Vagina (tissue), 2 donors: ENCODE results near the gene TMIE. TPM values are rescaled to one million over a fixed set of nuclear protein-coding genes. Genes with fewer than 3 reads are reported as not detected.

Experiments
- DNase-seq, 2 donors: peaks; one replicate each; pipeline ENCODE4 v3.0.0-alpha.2; 2017; ENCODE audit errors: extremely low spot score in 2 of 2
- H3K27ac ChIP-seq: fragments of 200-600 bp; sonication (generic); one replicate; pipeline ENCODE4 v1.5.1; 2019
- H3K27me3 ChIP-seq: fragments of 200-600 bp; sonication (generic); one replicate; pipeline ENCODE4 v1.5.1; 2019
- H3K36me3 ChIP-seq, 2 donors: fragments of 200-600 bp; sonication (generic); one replicate each; pipeline ENCODE4 v1.5.1; 2017 to 2019
- H3K4me1 ChIP-seq: fragments of 200-600 bp; sonication (generic); one replicate; pipeline ENCODE4 v1.5.1; 2019
- H3K4me3 ChIP-seq, 2 donors: fragments of 200-600 bp; sonication (generic); 1 replicate in 1 of 2; 2 replicates in 1 of 2; pipeline ENCODE4 v1.5.1; 2016 to 2019
- H3K9me3 ChIP-seq: fragments of 200-600 bp; sonication (generic); one replicate; pipeline ENCODE4 v1.5.1; 2019
- CTCF ChIP-seq, 3 experiments: fragments of 450-650 bp in 2 of 3; fragments of 200-600 bp in 1 of 3; sonication (generic) in 1 of 3; IDR thresholded peaks; one replicate each; pipeline ENCODE4 v1.5.1; 2017 to 2019; ENCODE audit warnings: antibody characterized with exemption in 3 of 3, mild to moderate bottlenecking in 2 of 3, moderate library complexity in 2 of 3
- POLR2A ChIP-seq, 2 donors: fragments of 450-650 bp; IDR thresholded peaks; one replicate each; pipeline ENCODE4 v1.6.1; 2017; ENCODE audit warnings: antibody characterized with exemption in 2 of 2, mild to moderate bottlenecking in 2 of 2, moderate library complexity in 2 of 2
- POLR2AphosphoS5 ChIP-seq, 2 donors: sonication (generic); formaldehyde crosslinking; IDR thresholded peaks; one replicate each; pipeline ENCODE4 v1.9.0; 2017; ENCODE audit warnings: antibody characterized with exemption in 2 of 2, mild to moderate bottlenecking in 2 of 2, low read depth in 1 of 2; ENCODE audit not compliant: insufficient read depth in 1 of 2
- intact Hi-C: fragments of 100-400 bp; cut with DNase I; formaldehyde crosslinking; loops from one replicate; pipeline ENCODE4 v1.15.1; 2023
- total RNA-seq: library from RNA; depleted of rRNA; stranded (reverse); fragments of >200 nt; gene quantifications from one replicate; pipeline ENCODE4 v1.2.3, GENCODE V29; 2016

TMIE gene
- total RNA-seq, 1 donor from 2014 or later = 0.74 TPM

GRCh38 chr3:46660003-46660402 lies 41.2 kb upstream of the TMIE start:
- intact Hi-C loops = no loop called here
- no peak for TF ChIP-seq CTCF (IDR thresholded peaks at IDR 0.05)
- no peak for TF ChIP-seq POLR2A (IDR thresholded peaks at IDR 0.05)
- TF ChIP-seq POLR2AphosphoS5 (IDR thresholded peaks at IDR 0.05; ENCODE audit: insufficient read depth in 1 of 2, low read depth in 1 of 2) = no peak
- DNase-seq = peak in 1 of 2 donors; percentile 81

GRCh38 chr3:46660543-46661523 lies 40.4 kb upstream of the TMIE start:
- no peak overlapping the region for H3K4me3 ChIP-seq
- H3K36me3 ChIP-seq = no peaks in the 10 kb centered on the region
- DNase-seq = peak in 1 of 2 donors; percentile 89
- no peak overlapping the region for H3K27ac ChIP-seq
- H3K27me3 ChIP-seq = no peaks in the 10 kb centered on the region
- TF ChIP-seq POLR2AphosphoS5 (IDR thresholded peaks at IDR 0.05; ENCODE audit: insufficient read depth in 1 of 2, low read depth in 1 of 2) (no peak), CTCF (IDR thresholded peaks at IDR 0.05) (no peak), POLR2A (IDR thresholded peaks at IDR 0.05) (no peak)
- H3K4me1 ChIP-seq = peaks cover 33% of the 10 kb centered on the region
- no peaks in the 10 kb centered on the region for H3K9me3 ChIP-seq
- intact Hi-C loops = no loop called here

More at GRCh38 chr3:46660003-46660402, 41.2 kb upstream of the TMIE start:
- Histone ChIP-seq H3K9me3 (no peaks in the 10 kb centered on the region), H3K36me3 (no peaks in the 10 kb centered on the region), H3K4me1 (peaks cover 33% of the 10 kb centered on the region), H3K27me3 (no peaks in the 10 kb centered on the region), H3K4me3 (no peak overlapping the region), H3K27ac (no peak overlapping the region)

GRCh38 chr3:46661776-46662766 lies 39.1 kb upstream of the TMIE start:
- no peaks in the 10 kb centered on the region for H3K9me3 ChIP-seq
- no peak overlapping the region for H3K4me3 ChIP-seq
- no peak overlapping the region for H3K27ac ChIP-seq
- no peaks in the 10 kb centered on the region for H3K36me3 ChIP-seq
- no peak for TF ChIP-seq POLR2A (IDR thresholded peaks at IDR 0.05)
- no peak for TF ChIP-seq POLR2AphosphoS5 (IDR thresholded peaks at IDR 0.05; ENCODE audit: insufficient read depth in 1 of 2, low read depth in 1 of 2)
- no peak for TF ChIP-seq CTCF (IDR thresholded peaks at IDR 0.05)
- peaks cover 33% of the 10 kb centered on the region for H3K4me1 ChIP-seq
- intact Hi-C loops = no loop called here
- no peaks in the 10 kb centered on the region for H3K27me3 ChIP-seq
- DNase-seq = peak; percentile 77 to 91

- H3K27me3 ChIP-seq = no peaks in the 10 kb centered on the region
- DNase-seq = peak in 1 of 2 donors; percentile 76
- intact Hi-C loops = no loop called here
- H3K4me1 ChIP-seq = peaks cover 33% of the 10 kb centered on the region
- H3K4me3 ChIP-seq = no peak overlapping the region
- H3K36me3 ChIP-seq = no peaks in the 10 kb centered on the region
- H3K27ac ChIP-seq = no peak overlapping the region
- H3K9me3 ChIP-seq = no peaks in the 10 kb centered on the region
- TF ChIP-seq POLR2A (IDR thresholded peaks at IDR 0.05) (no peak), CTCF (IDR thresholded peaks at IDR 0.05) (no peak), POLR2AphosphoS5 (IDR thresholded peaks at IDR 0.05; ENCODE audit: insufficient read depth in 1 of 2, low read depth in 1 of 2) (no peak)
These were observed 38.2 kb upstream of the TMIE start for GRCh38 chr3:46662771-46663551.
